HepG2 (cell line): Measurements from ENCODE around the gene CEP89. TPM values are rescaled to one million over a fixed set of nuclear protein-coding genes. Genes with fewer than 3 reads are reported as not detected.

Experiments used
- ATAC-seq: fragments of 200-7000 bp; cut with Tn5 transposase; 3 replicates; pipeline ENCODE4 v1.9.1; 2020; ENCODE audit warnings: mild to moderate bottlenecking, moderate library complexity
- BruUV-seq: library from RNA; stranded (reverse); fragments of 400-500 nt; replicated peaks from 2 replicates; lab custom pipeline; 2021; lab: Mats Ljungman, UMichigan
- CTCF ChIA-PET: fragments of 300-600 bp; formaldehyde crosslinking; extraction: SDS; loops from one replicate; lab custom pipeline; 2021; ENCODE audit warnings: low total read pairs, inconsistent platforms, low intra/inter-chr PET ratio; lab: Yijun Ruan, JAX
- POLR2A ChIA-PET: fragments of 350-600 bp; sonication (Branson Sonifier 250); formaldehyde crosslinking; loops from one replicate; lab custom pipeline; 2020; ENCODE audit warnings: antibody characterized with exemption, inconsistent platforms; lab: Yijun Ruan, JAX
- DNase-seq: peaks from one replicate; pipeline ENCODE4 v3.0.0-alpha.2; 2015; ENCODE audit warnings: low spot score
- FAIRE-seq: peaks from 3 replicates; lab custom pipeline; 2011; peaks lifted over from hg19 to GRCh38; lab: Jason Lieb, UNC
- H2AFZ ChIP-seq: one replicate; pipeline ENCODE4 v1.6.1; 2011; ENCODE audit warnings: low read length, inconsistent platforms
- H3K27ac ChIP-seq: fragments of 300-600 bp; 3 replicates; pipeline ENCODE4 v1.8.0; 2011; ENCODE audit warnings: mixed run types, mild to moderate bottlenecking, mixed read lengths, low read length, inconsistent platforms; ENCODE audit not compliant: insufficient read depth; ENCODE audit errors: extremely low read length
- H3K27me3 ChIP-seq, 2 experiments: fragments of 200-600 bp in 1 of 2; 2 replicates in 1 of 2; 3 replicates in 1 of 2; pipeline versions ENCODE4 v1.6.0 to v1.8.0; 2011; ENCODE audit warnings: low read length in 2 of 2, mild to moderate bottlenecking in 2 of 2, moderate library complexity in 2 of 2, inconsistent platforms in 1 of 2; ENCODE audit not compliant: insufficient read depth in 2 of 2, control insufficient read depth in 1 of 2
- H3K36me3 ChIP-seq, 2 experiments: fragments of 200-600 bp in 1 of 2; replicated peaks in 1 of 2; 2 replicates in 1 of 2; 3 replicates in 1 of 2; pipeline versions ENCODE4 v1.5.1 to v1.8.0; 2011; ENCODE audit warnings: low read length in 2 of 2, inconsistent platforms in 1 of 2; ENCODE audit not compliant: insufficient read depth in 2 of 2, control insufficient read depth in 1 of 2
- H3K4me1 ChIP-seq: 2 replicates; pipeline ENCODE4 v1.5.1; 2012; ENCODE audit warnings: low read length, inconsistent platforms; ENCODE audit not compliant: insufficient read depth
- H3K4me2 ChIP-seq: 2 replicates; pipeline ENCODE4 v1.6.0; 2011; ENCODE audit warnings: low read depth, low read length, inconsistent platforms
- H3K4me3 ChIP-seq, 3 experiments: fragments of 200-600 bp in 1 of 3; sonication (generic), shearing (Covaris generic) in 1 of 3; replicated peaks in 1 of 3; 2 replicates each; pipeline ENCODE4 v1.5.1; 2011 to 2016; ENCODE audit warnings: low read length in 3 of 3, inconsistent platforms in 2 of 3, low read depth in 2 of 3, mild to moderate bottlenecking in 2 of 3, control low read depth in 1 of 3, mixed read lengths in 1 of 3; ENCODE audit not compliant: insufficient read depth in 1 of 3
- H3K79me2 ChIP-seq: one replicate; pipeline ENCODE4 v1.6.1; 2011; ENCODE audit warnings: low read length, inconsistent platforms; ENCODE audit not compliant: insufficient read depth
- H3K9ac ChIP-seq: 2 replicates; pipeline ENCODE4 v1.6.0; 2011; ENCODE audit warnings: mild to moderate bottlenecking, low read depth, low read length, inconsistent platforms; ENCODE audit not compliant: insufficient read depth
- H3K9me3 ChIP-seq: 2 replicates; pipeline ENCODE4 v1.5.1; 2012; ENCODE audit warnings: mild to moderate bottlenecking, low read length
- H4K20me1 ChIP-seq: 2 replicates; pipeline ENCODE4 v1.6.0; 2011; ENCODE audit warnings: inconsistent platforms, mild to moderate bottlenecking, low read length, moderate library complexity; ENCODE audit not compliant: insufficient read depth
- CENPT ChIP-seq: sonication (generic); formaldehyde crosslinking; IDR thresholded peaks from 2 replicates; pipeline ENCODE4 v1.8.0; 2022; ENCODE audit warnings: low read depth, mild to moderate bottlenecking, moderate library complexity, missing genetic modification reagents
- MAZ ChIP-seq, 2 experiments: sonication (generic) in 1 of 2; formaldehyde crosslinking in 1 of 2; IDR thresholded peaks; 2 replicates each; pipeline versions ENCODE4 v1.5.0 to v1.6.1; 2012 to 2020; ENCODE audit warnings: low read depth in 2 of 2, mild to moderate bottlenecking in 2 of 2, borderline replicate concordance in 1 of 2, improper control_type of control experiment in 1 of 2, low read length in 1 of 2, missing genetic modification reagents in 1 of 2, moderate library complexity in 1 of 2
- SALL2 ChIP-seq: sonication (generic); formaldehyde crosslinking; IDR thresholded peaks from 2 replicates; pipeline ENCODE4 v1.8.1; 2023; ENCODE audit warnings: mild to moderate bottlenecking, missing genetic modification reagents, inconsistent platforms
- SIX1 ChIP-seq: sonication (generic); formaldehyde crosslinking; IDR thresholded peaks from 2 replicates; pipeline ENCODE4 v1.4.0; 2020; ENCODE audit warnings: missing genetic modification reagents, borderline replicate concordance
- ZBTB33 ChIP-seq: sonication (generic); formaldehyde crosslinking; IDR thresholded peaks from 2 replicates; pipeline ENCODE4 v1.4.0; 2020; ENCODE audit warnings: missing genetic modification reagents
- ZFP1 ChIP-seq: IDR thresholded peaks from 2 replicates; pipeline ENCODE4 v1.6.1; 2016
- ZKSCAN8 ChIP-seq: IDR thresholded peaks from 2 replicates; pipeline ENCODE4 v1.6.1; 2016; ENCODE audit warnings: borderline replicate concordance, missing genetic modification reagents, missing compliant biosample characterization
- ZMYM3 ChIP-seq: sonication (generic); formaldehyde crosslinking; IDR thresholded peaks from 2 replicates; pipeline ENCODE4 v1.5.1; 2020; ENCODE audit warnings: mild to moderate bottlenecking, missing genetic modification reagents
- ZNF629 ChIP-seq: sonication (generic); formaldehyde crosslinking; conservative IDR thresholded peaks from 2 replicates; pipeline ENCODE4 v1.5.0; 2020; ENCODE audit warnings: missing genetic modification reagents
- ZNF687 ChIP-seq: sonication (generic); formaldehyde crosslinking; IDR thresholded peaks from 2 replicates; pipeline ENCODE4 v1.5.1; 2020; ENCODE audit warnings: mild to moderate bottlenecking, missing genetic modification reagents, moderate library complexity
- ZNF816 ChIP-seq: sonication (generic); formaldehyde crosslinking; IDR thresholded peaks from 2 replicates; pipeline ENCODE4 v1.8.0; 2022; ENCODE audit warnings: missing genetic modification reagents, mild to moderate bottlenecking, borderline replicate concordance
- WGBS: methylation state at CpG from one replicate; pipeline ENCODE4 v1.1.6; 2017; ENCODE audit warnings: low lambda C conversion rate; 5-methylcytosine and 5-hydroxymethylcytosine counted together
- in situ Hi-C: cut with HindIII; loops from 2 replicates; pipeline ENCODE4 v1.10.0; 2017; ENCODE audit warnings: low pct_unique_long_range_greater_than_20kb; ENCODE audit not compliant: extremely low pct_ligation_motif_present
- intact Hi-C: fragments of 100-400 bp; cut with micrococcal nuclease; formaldehyde crosslinking; loops from one replicate; pipeline ENCODE4 v1.10.0; 2022; ENCODE audit not compliant: unreplicated experiment
- polyA plus RNA-seq, 8 experiments: library from polyadenylated mRNA; depleted of rRNA in 3 of 8; stranded (reverse) in 7 of 8; unstranded in 1 of 8; fragments of >200 nt; fragmentation: Illumina TruSeq in 4 of 8; extraction: Trizol in 4 of 8; gene quantifications; 2 replicates each; pipeline versions ENCODE4 v1.2.1 to v1.2.3, GENCODE V29; 2011 to 2016; ENCODE audit warnings: low read depth in 4 of 8, missing spikeins in 1 of 8, mixed read lengths in 1 of 8; ENCODE audit not compliant: insufficient read depth in 1 of 8
- total RNA-seq, 5 experiments: library from RNA; depleted of rRNA; stranded (reverse); fragments of >200 nt; fragmentation: Illumina TruSeq; extraction: Trizol; gene quantifications; 2 replicates each; pipeline ENCODE4 v1.2.3, GENCODE V29; 2016; ENCODE audit warnings: low read depth in 1 of 5

Gene CEP89
- total and polyA plus RNA-seq, 2 of the 13 experiments (the other 11 are each of a cell fraction or from before 2014, with no cell fraction given), result 7.2 to 10.9 TPM

DNA sequence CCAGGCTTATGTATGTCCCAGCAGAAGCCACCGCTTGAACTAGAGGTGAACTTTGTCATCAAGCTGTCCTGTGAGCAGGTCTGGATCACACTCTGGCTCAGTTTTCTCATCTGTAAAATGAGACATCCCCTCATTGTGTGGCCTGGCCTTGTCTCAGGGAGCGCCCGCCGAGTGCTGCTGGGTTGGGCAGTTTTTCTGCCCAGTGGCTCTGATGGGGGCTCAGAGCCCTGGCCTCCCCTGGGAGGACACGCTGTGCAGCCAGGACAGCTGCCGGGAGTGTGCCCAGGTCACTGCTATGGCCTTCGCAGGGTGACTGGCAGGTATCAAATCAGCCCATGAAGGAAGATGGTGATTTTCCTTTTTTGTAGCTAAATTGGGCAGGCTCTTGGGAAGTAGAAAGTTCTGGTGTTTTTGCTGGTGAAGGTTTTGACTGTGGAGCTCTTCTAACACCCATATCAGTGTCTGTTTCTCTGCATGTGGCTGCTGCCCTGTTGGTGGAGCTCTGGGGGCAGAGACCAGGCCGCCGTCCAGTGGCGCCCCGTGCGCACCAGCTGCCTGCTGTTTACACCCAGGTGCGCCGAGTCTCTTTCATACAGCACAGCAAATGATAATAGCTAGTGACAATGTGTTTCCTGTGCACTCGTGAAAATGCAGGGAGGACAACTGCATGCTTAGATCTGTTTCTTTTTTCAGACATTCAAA lies 143.0 kb downstream of the CEP89 start:
- H3K4me3 ChIP-seq, result no peak overlapping the region
- no peaks in the 10 kb centered on the region for H3K9me3 ChIP-seq
- DNase-seq (no peak), FAIRE-seq (no peak), ATAC-seq (no peak)
- H3K79me2 ChIP-seq, result no peaks in the 10 kb centered on the region
- peaks cover 0 to 1% of the 10 kb centered on the region in 2 experiments; a peak in 1 of 5 replicates for H3K36me3 ChIP-seq
- H3K27me3 ChIP-seq, result no peaks in the 10 kb centered on the region
- BruUV-seq, result no TSS peak
- 84% methylated on average over 9 of the region's 15 CpGs for WGBS
- intact Hi-C loops, result no loop called here
- in situ Hi-C loops, result no loop called here
- ChIA-PET CTCF (no interaction called here), POLR2A (no interaction called here)
- H4K20me1 ChIP-seq, result no peaks in the 10 kb centered on the region
- H2AFZ ChIP-seq, result no peak overlapping the region
- H3K4me2 ChIP-seq, result no peak overlapping the region
- TF ChIP-seq ZKSCAN8 (CRISPR knock-in tag), result peak; percentile 77; the same call in 1 of the 2 replicates
- TF ChIP-seq MAZ (IDR thresholded peaks at IDR 0.05; ENCODE audit: borderline replicate concordance, low read depth, low read length), result no peak
- TF ChIP-seq MAZ (CRISPR knock-in tag; IDR thresholded peaks at IDR 0.05; ENCODE audit: low read depth), result no peak
- no peak for TF ChIP-seq ZFP1
- peak; percentile 50; the same call in 1 of the 2 replicates for TF ChIP-seq ZMYM3
- TF ChIP-seq SALL2 (CRISPR knock-in tag), result no peak
- TF ChIP-seq ZNF687, result peak; percentile 27
- peak; percentile 84 for TF ChIP-seq ZNF629 (CRISPR knock-in tag)
- TF ChIP-seq ZBTB33 (CRISPR knock-in tag), result peak; percentile 96
- TF ChIP-seq SIX1 (CRISPR knock-in tag), result no peak
- TF ChIP-seq CENPT (CRISPR knock-in tag), result no peak
- TF ChIP-seq ZNF816 (CRISPR knock-in tag), result no peak
- no peak overlapping the region for H3K9ac ChIP-seq
- peak overlapping the region; percentile 20 for H3K27ac ChIP-seq
- H3K4me1 ChIP-seq, result peaks cover 17% of the 10 kb centered on the region
